ENCODE data around the gene EDEM1. TPM values are rescaled to one million over a fixed set of nuclear protein-coding genes. Genes with fewer than 3 reads are reported as not detected.

EDEM1 gene
- polyA plus RNA-seq, 12 donors, result 9.1 to 113 (median 12.1) TPM

DNA sequence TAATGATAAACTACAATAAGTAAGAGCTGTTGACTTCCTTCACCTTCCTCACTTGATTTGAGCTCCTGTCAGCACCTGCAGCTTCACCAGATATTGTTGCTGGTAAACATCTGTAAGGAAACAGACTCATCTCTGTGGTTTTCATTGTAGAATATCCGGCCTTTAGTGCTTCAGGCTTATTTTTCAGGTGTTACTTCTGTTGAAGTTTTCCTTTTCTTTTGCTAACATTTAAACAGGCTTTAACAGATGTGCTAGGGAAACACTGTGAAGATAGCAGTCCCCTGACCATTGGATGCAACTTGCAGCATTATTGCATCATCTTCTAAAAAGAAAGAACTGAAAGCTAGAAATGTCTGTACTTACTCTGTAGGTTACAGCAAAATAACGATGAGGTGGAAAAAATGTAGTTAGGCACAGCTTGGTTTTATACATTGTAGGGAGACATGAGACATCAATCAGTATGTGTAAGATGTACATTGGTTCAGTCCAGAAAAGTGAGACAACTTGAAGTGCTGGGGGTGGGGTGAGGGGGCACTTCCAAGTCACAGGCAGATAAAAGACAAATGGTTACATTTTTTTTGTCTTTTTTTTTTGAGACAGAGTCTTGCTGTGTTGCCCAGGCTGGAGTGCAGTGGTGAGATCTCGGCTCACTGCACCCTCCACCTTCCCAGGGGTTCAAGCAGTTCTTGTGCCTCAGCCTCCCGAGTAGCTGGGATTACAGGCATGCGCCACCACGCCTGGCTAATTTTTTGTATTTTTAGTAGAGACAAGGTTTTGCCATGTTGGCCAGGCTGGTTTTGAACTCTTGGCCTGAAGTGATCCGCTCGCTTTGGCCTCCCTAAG is 10.2 kb downstream of the EDEM1 start:
- no peak for DNase-seq

DNA sequence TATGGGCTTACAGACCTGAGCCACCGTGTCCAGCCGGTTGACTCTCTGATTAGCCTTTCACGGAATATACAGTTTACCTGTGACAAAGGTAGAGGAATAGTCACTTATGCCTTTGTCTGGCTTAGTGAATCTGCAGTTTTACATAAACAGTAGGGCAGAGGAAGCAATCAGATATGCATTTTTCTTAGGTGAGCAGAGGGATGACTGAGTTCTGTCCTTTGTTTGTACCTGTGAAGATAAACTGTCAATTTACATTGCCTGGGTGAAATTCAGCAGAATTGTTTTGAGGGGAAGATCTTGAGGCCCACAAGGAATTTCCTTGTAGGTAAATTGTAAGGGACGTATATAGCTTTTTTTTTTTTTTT is 10.8 kb downstream of the EDEM1 start:
- DNase-seq, result no peak

DNA sequence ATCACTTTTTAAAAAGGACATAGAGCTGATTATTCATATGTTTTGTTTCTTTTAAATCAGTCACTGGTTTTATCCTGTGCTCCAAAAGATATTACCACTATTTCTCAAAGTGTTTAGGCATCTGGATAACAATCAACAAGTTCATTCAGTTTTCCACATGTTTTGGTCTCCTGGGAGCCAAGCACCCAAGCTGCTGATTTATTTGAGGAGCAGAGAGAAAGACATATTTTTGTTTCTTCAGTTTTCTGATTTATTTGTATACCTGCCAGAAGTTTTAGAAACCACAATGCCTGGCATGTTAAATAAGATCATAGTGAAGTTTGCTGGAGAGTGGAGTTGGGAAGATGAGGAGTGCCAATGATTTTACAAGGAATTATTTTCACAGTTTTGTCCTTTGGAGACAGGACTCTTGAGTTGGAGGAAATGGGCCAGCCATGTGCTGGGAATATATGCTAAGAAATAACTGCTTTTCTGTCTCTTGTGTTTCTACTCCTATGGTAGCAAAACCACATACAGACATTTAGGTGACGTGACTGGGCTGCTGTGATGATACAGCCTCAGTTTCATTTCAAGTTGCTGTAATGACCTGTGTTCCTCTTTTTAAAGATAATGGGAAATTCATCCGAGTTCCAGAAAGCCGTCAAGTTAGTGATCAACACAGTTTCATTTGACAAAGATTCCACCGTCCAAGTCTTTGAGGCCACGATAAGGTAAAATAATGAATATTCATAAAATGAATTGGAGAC is 11.7 kb downstream of the EDEM1 start:
- no peak for DNase-seq

DNA sequence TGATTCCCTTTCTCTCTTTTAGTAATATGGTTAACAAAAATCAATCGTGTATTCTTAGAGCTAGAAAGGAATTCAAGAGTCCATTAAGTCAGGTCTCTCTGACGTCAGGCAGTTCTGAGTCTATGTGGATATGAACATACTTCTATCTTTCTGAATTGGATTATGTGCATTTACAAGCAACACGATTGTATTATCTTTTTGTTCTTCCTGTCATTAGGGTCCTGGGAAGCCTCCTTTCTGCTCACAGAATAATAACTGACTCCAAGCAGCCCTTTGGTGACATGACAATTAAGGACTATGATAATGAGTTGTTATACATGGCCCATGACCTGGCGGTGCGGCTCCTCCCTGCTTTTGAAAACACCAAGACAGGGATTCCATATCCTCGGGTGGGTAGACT is 14.0 kb downstream of the EDEM1 start:
- no peak for DNase-seq

DNA sequence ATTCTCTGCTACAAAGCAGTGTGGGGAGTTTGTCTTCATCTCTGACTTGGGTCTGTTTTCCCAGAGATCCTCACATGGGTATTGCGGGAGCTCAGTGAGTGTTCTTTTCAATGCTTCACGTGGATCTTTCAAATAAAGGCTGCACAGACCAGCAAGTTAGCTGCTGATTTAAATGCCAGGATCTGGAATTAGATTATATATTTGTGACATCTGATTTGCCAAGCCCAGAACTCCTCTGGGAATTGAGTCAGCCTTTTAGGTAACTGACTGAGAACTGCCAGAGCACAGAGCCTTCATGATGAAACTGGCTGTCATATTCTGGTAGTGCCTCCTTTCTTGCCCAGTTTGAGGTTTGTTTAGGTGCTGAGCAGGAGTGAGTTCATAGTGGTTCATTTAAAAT is 14.7 kb downstream of the EDEM1 start:
- DNase-seq, result no peak

DNA sequence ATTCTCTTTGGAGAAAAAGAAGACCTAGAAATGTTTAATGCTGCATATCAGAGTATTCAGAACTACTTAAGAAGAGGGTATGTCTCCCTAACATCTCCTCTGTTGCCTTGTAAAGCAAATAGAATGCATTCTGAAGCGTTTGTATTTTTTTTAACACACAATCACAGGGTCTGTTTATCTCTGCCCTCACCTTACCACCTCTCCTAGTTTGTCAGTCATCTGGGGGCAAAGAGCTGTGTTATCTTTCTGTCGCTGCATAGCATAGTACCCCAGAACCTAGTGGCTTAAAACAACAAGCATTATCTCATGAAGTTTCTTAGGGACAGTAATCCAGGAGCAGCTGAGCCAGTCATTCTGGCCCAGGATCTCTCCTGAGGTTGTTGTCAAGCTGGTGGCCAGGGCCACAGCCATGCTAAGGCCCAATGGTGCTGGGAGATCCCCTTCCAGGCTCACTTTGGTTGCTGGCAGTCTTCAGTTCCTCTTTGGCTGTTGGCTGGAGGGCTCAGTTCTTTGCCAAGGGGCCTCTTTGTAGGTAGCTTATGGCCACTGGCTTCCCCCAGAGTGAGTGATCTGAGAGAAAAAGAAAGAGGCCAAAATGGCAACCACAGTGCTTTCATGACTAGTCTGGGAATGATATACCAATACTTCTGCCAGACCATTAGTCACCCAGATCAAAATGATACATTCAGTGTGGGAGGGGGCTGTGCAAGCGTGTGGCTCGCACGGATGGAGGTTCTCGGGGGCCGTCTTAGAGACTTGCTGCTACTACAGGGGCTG is 17.8 kb downstream of the EDEM1 start:
- no peak for DNase-seq

DNA sequence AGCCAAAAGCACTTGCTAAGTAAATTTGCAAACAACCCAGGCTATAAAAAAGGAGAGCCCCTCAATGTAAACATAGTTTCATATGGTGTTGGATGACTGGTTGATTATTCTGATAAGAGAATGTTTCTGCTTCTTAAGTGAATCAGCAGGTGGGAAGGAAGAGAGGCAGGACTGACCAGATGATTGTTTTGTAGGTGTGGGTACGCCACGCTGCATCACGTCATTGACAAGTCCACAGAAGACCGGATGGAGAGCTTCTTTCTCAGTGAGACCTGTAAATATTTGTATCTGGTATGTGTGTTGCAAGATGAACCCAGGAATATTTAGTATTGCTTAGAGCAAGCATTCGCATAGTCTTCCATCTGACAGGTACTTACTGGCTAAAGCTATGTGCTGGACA is 23.4 kb downstream of the EDEM1 start:
- DNase-seq, result no peak

DNA sequence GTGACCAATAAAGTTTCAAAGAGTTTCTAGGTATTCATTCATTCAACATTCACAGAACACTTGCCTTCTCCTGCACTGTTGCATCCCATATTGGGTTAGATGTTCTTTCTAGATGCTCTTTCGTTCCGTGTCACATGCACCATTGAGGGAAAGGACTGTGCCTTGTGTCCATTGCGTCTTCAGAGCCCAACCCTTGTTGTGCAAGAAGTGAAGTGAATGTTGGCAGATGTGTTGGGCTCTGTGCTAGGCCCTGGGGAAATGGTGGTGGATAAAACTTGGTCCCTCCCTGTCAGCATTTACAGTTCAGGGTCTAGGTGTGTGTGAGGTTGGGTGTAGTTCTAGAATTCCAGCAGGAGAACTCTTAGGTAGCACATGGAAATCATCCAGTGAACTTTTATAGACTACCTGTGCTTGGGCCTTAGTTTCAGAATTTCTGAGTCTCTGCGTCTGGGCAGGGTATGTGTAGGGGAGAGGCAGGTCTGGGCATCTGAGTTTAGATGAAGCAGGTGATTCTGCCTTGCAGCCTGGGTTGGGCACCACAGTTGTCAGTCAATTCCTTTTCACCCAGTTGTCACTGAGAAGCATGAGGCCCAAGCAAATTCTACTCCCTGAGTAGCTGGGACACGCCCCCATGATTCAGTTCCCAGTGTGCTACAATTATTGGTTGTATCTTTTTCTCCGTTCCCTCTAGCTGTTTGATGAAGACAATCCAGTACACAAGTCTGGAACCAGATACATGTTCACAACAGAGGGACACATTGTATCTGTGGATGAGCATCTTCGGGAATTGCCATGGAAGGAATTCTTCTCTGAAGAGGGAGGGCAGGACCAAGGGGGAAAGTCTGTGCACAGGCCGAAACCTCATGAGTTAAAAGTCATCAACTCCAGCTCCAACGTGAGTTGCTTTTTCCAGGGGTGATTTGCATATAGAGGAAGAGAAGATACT is 25.4 kb downstream of the EDEM1 start:
- no peak for DNase-seq

DNA sequence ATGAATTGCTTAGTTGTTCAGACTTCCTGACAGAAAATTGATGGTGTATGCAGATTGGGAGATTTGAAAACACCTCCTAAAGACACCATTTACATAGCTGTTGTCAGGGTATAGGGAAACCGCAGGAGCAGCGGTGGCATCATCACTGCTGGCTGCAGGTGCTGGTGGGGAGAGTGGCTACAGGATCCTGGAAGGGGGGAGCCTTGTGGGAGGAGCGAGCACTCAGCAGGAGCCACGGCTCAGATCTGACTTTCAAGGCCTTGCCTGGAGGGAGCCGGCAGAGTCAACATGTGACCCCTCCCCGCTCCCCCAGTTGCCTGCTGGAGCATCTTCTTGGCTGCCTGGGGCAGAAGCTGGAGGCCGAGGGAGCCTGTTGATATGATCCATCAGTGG is 26.1 kb downstream of the EDEM1 start:
- DNase-seq, result no peak

DNA sequence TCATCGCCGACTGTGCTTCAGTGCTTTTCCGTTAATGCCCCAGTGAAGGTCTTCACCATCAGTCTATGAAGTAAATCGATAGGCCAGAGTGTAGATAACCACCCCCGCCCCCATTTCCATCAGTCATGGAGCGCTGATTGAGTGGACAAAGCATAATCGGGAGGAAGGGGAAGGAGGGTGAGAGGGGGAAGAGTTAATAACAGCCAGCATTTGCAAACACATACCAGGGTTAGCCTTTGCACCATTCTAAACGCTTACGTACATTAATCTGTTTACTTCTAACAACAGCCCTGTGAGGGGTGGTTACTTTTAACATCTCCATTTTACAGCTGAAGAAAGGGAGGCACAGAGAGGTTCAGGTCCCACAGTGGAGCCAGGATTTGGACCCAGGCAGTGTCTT is 26.8 kb downstream of the EDEM1 start:
- no peak for DNase-seq

DNA sequence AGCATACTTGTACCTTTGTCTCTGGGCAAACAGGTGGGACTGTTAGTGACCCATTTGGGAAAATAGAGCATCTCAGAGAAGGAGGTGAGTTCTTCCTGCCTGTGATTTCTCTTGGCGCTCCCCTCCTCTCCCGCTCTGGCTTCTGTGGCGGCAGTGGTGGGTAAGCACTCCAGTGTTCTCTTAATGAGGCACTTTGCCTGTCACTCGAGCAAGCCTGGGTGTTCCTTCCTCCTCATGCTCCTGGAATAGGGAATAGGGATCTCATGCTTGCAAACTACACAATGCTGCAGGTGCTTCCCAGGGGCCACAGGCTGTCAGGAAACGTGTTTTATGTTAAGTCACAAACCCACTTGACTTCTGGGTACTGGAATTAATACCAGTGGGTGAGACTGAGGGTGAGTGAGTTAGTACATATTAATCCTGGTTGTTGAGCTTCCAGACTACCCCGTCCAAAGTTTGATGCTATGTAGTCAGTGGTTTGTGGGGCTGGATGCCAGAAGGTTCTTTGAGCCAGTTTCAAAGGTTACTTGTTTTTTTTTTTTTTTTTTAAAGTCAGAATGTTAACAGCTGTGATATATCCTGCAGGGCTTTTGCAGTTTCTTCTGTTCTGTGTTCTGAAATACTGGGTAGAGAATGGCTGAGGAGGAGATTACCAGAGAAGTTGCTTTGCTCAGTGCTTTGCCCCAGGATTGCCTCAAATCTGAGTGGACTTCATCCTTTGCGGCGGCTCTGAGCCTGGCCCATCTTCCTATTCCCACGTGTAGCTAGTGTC is 30.5 kb downstream of the EDEM1 start:
- no peak for DNase-seq

DNA sequence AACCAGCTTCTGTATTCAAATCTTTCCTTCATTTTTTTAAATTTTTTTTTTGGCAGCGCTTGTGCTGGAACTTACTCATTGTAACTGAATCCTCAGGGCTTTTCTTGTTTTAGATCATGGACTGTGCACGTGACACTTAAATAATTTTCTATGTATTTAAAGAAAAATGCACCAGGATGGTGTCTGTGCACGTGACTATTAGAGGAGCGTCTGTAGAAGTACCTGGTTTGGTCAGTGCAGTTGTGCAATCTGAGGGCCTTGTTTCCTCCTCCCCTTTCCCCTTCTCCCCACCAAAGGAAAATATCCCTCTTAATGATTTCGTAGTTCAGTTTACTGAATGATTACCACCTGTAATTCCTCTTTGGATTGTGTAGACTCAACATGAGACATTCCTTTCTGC is 31.3 kb downstream of the EDEM1 start:
- no peak for DNase-seq

DNA sequence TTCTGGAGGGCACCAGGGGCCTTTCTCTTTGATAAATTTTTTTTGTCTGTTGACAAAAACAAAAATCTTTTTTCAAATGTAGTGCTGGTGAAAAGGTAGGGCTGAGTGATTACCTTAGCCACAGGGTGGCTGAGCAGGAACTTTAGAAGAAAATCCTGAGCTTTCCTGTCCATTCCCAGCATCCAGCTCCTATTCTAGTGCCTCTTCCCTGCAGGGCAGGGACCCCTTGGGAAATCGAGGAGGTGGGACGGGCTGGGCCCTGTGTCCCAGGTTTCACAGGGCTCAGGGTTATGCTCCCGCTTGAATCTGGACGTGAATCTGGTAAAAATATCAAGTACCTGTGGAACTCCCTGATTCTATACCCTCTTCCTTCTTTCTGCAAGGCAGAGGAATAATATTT is 31.7 kb downstream of the EDEM1 start:
- DNase-seq, result no peak

DNA sequence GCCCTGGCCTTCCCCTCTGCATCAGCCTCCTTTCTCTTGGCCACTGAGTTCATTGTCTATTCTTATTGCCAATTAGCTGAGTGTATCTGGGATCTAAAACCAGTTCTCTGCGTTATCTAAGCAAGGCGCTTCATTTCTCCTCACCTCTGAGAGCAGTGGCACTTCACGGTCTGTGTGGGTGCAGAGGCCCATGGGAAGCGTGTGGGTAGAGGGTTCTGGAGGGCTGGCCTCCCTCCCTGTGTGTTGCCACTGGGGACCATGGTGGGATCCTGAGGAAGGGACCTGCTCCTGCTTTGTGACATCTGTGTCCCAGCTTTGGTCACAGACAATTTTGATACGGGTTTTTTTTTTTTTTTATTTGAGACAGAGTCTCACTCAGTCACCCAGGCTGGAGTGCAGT is 32.7 kb downstream of the EDEM1 start:
- no peak for DNase-seq

DNA sequence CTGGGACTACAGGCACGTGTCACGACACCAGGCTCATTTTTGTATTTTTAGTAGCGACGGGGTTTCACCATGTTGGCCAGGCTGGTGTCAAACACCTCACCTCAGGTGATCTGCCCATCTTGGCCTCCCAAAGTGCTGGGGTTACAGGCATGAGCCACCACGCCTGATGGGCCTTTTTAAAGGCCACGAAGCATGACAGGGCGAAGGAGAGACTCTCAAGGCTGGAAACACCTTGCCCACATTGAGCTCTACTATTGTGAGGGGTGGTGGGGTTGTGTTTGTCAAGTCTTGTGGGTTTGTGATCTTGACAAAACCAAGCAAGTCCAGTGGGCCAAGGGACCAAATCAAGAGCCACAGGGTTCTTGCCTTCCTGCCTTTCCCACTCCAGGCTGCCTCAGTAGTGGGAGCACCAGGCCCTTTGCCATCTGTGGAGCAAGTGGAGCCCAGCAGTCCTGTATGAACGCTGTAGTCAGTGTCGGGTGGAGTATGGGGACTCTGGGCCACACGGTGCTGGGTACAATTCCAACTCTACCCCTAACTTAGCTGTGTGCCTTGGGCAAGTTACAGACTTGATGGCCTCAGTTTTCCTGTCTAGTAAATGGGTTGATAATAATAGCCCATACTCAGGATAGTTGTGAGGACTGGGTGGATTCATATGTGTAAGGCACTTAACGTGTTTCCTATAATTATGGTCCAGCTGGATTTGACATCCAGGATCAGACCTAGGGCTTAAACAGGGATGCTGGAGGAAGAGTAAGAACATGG is 33.3 kb downstream of the EDEM1 start:
- DNase-seq, result no peak

DNA sequence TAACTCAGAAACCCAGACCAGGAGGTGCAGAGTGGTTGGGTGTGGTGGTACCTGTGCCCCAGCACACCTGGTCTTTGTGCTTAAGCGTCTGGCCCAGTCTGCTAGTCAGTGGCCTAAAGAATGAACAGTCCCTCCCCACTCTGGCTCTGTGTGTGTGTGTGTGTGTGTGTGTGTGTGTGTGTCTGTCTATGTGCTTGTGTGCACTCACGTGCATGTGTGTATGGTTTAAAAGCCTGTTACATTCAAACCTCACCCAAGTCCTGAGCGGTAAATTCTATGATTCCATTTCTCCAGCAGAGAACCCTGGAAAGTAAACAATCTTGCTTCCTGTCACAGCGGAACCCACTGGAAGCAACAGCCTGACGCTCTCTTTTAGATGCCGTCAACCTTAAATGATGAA is 34.2 kb downstream of the EDEM1 start:
- DNase-seq, result no peak

DNA sequence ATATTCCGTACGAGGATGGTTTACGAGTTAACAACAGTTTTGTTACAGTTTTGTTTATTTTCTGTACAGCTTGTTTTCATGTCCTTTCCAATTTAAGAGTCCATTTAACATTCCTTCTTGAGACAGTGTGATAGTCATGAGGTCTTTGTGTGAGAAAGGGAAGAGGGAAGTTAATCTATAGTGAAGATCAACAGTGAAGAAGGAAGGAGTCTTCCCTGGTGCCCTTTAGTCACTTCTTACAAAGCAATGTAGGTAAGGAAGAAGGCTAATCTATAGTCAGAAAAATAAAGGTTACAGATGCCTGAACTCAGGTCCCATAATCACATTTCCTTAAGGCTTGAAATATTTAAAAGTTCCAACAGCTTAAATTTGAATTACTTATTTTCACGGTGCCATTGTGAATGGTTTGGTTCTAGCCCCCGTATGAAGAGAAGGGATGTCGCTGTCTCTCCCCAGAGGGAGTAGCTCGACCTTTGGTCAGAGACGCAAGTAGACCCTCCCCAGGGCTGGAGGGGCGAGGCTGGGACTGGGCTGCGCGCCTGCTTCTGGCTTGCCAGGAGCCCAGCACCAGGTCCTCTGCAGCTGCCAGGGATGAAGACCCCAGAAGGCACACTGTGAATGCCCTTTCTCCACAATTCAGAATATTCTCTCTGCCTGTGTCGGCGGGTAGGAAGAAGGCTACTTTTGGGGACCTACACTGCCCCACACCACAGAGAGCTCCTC is 34.9 kb downstream of the EDEM1 start:
- no peak for DNase-seq

DNA sequence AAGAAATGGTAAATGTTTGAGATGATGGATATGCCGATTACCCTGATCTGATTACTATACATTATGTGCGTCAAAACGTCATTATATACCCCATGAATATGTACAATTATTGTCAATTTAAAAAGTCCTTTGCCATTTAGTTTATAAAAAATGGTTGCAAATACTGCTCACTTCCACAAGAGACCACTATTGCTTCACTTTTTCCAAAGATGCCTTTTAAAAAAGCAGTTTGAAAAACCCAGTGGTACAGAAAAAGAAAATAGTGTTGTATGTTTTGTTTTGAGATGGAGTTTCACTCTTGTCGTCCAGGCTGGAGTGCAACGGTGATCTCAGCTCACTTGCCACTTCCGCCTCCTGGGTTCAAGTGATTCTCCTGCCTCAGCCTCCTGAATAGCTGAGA is 39.3 kb downstream of the EDEM1 start:
- DNase-seq, result peak; percentile 15

DNA sequence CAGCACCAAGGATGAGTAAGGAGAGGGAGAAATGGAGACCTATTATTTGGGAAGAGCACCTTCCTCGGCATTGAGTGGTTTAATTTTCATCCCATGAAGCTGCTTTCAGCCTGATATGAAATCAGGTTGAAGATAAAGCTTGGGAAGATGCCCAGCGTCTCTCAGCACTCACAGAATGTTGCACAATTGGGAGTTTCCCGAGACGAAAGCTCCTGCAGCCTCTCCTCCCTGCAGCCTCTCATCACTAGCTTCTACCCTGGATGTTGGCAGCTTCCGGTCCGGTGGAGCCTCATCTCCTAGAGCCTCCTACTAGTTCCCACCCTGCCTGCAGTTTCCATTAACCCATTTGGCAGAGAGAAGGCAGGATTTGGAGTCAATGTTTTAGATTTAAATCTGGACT is 40.3 kb downstream of the EDEM1 start:
- DNase-seq, result no peak
